CD4-positive, alpha-beta memory T cell (primary cell): Measurements from ENCODE around the gene PSAPL1. TPM values are rescaled to one million over a fixed set of nuclear protein-coding genes. Genes with fewer than 3 reads are reported as not detected.

Experiments used
- CTCF ChIA-PET: fragments of 350-600 bp; sonication (Branson Sonifier 250); formaldehyde crosslinking; loops from one replicate; lab custom pipeline; 2021; ENCODE audit warnings: inconsistent platforms; ENCODE audit not compliant: partially characterized antibody; lab: Charles Lee
- POLR2A ChIA-PET: fragments of 350-600 bp; sonication (Branson Sonifier 250); formaldehyde crosslinking; loops from one replicate; lab custom pipeline; 2021; ENCODE audit not compliant: partially characterized antibody; lab: Charles Lee
- DNase-seq, 5 donors: peaks; one replicate each; pipeline versions ENCODE4 v3.0.0 to v3.0.0-alpha.2; 2020 to 2022; ENCODE audit warnings: mixed read lengths in 1 of 5
- H3K27ac ChIP-seq: one replicate; pipeline ENCODE4 v1.7.0; 2013; ENCODE audit warnings: low read depth, low read length
- H3K27me3 ChIP-seq: 2 replicates; pipeline ENCODE4 v1.7.0; 2013; ENCODE audit warnings: mild to moderate bottlenecking, low read length, moderate library complexity; ENCODE audit not compliant: insufficient read depth
- H3K36me3 ChIP-seq: 2 replicates; pipeline ENCODE4 v1.7.0; 2013; ENCODE audit warnings: mild to moderate bottlenecking, low read length, moderate library complexity; ENCODE audit not compliant: insufficient read depth
- H3K4me1 ChIP-seq: 2 replicates; pipeline ENCODE4 v1.7.0; 2013; ENCODE audit warnings: mild to moderate bottlenecking, low read length, moderate library complexity; ENCODE audit not compliant: insufficient read depth
- H3K4me3 ChIP-seq, 2 donors: one replicate each; pipeline ENCODE4 v1.7.0; 2013; ENCODE audit warnings: low read length in 2 of 2, mild to moderate bottlenecking in 1 of 2
- H3K9me3 ChIP-seq, 2 donors: one replicate each; pipeline ENCODE4 v1.7.0; 2013; ENCODE audit warnings: low read length in 2 of 2, control low read depth in 1 of 2; ENCODE audit not compliant: control insufficient read depth in 1 of 2
- H3K27ac Mint-ChIP-seq, 7 donors: one replicate each; pipeline ENCODE4 v1.8.0; 2020 to 2021; ENCODE audit warnings: mixed read lengths in 7 of 7, mild to moderate bottlenecking in 6 of 7, inconsistent platforms in 3 of 7, moderate library complexity in 3 of 7
- H3K27me3 Mint-ChIP-seq, 2 donors: one replicate each; pipeline ENCODE4 v1.8.0; 2020 to 2021; ENCODE audit warnings: mixed read lengths in 2 of 2
- H3K36me3 Mint-ChIP-seq, 2 donors: one replicate each; pipeline ENCODE4 v1.8.0; 2020 to 2021; ENCODE audit warnings: mixed read lengths in 2 of 2, inconsistent platforms in 1 of 2, mild to moderate bottlenecking in 1 of 2
- H3K4me1 Mint-ChIP-seq, 4 donors: one replicate each; pipeline ENCODE4 v1.8.0; 2020 to 2021; ENCODE audit warnings: mixed read lengths in 4 of 4, mild to moderate bottlenecking in 1 of 4
- H3K4me3 Mint-ChIP-seq, 8 donors: one replicate each; pipeline ENCODE4 v1.8.0; 2020 to 2021; ENCODE audit warnings: mixed read lengths in 8 of 8, mild to moderate bottlenecking in 7 of 8, moderate library complexity in 6 of 8, inconsistent platforms in 3 of 8
- H3K9me3 Mint-ChIP-seq, 8 donors: one replicate each; pipeline ENCODE4 v1.8.0; 2020 to 2021; ENCODE audit warnings: mixed read lengths in 8 of 8, mild to moderate bottlenecking in 5 of 8, inconsistent platforms in 3 of 8, moderate library complexity in 1 of 8
- intact Hi-C: fragments of 100-400 bp; cut with micrococcal nuclease; formaldehyde crosslinking; loops from one replicate; pipeline ENCODE4 v1.15.1; 2023
- polyA plus RNA-seq, 2 donors: library from polyadenylated mRNA; unstranded; fragments of 300-500 nt; fragmentation: Illumina TruSeq; gene quantifications; one replicate each; pipeline ENCODE4 v1.2.3, GENCODE V29; 2021
- total RNA-seq, 2 experiments: library from RNA; stranded (reverse); gene quantifications; one replicate each; pipeline ENCODE4 v1.2.3, GENCODE V29; 2021

The PSAPL1 gene
- not detected for total RNA-seq
- not detected for polyA plus RNA-seq

DNA sequence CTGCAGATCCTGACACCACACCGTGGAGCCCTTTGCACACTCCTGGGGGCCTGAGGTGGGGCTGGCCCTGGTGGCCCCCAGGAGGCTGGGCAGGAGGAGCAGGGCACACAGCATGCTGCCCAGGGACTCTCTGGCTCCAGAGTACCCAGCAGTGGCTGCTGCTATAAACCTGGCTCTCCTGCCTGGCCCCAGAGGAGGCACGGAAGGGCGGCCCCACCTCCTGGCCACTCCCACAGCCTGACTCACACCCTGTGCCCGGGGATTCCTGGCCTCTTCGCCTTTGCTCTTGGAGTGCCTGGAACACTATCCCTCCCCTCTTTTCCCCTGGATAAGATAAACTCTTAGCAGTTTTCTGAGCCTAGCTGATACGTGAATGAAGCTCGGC lies at the start of gene PSAPL1:
TSS of gene PSAPL1 (minus strand) at position 165 of the 385 bp plus-strand sequence. CDS start at position 114, 51 bp downstream.
- no peak within 1 kb of the TSS for H3K27ac Mint-ChIP-seq
- Histone ChIP-seq H3K9me3 (no peaks in the 10 kb centered on the region), H3K4me3 (no peak within 1 kb of the TSS), H3K4me1 (no peaks in the 10 kb centered on the region), H3K27ac (no peak within 1 kb of the TSS), H3K36me3 (no peaks in the 10 kb centered on the region), H3K27me3 (no peaks in the 10 kb centered on the region)
- peaks cover 0 to 1% (median 0%) of the 10 kb centered on the region in 4 donors for H3K4me1 Mint-ChIP-seq
- H3K27me3 Mint-ChIP-seq = peaks cover 0 to 5% of the 10 kb centered on the region in 2 donors
- no peaks in the 10 kb centered on the region for H3K9me3 Mint-ChIP-seq
- peak within 1 kb of the TSS in 1 of 8 donors; percentile 2 for H3K4me3 Mint-ChIP-seq
- DNase-seq = no peak
- POLR2A ChIA-PET = no interaction called here
- intact Hi-C loops = no loop called here
- H3K36me3 Mint-ChIP-seq = no peaks in the 10 kb centered on the region
- CTCF ChIA-PET = no interaction called here

DNA sequence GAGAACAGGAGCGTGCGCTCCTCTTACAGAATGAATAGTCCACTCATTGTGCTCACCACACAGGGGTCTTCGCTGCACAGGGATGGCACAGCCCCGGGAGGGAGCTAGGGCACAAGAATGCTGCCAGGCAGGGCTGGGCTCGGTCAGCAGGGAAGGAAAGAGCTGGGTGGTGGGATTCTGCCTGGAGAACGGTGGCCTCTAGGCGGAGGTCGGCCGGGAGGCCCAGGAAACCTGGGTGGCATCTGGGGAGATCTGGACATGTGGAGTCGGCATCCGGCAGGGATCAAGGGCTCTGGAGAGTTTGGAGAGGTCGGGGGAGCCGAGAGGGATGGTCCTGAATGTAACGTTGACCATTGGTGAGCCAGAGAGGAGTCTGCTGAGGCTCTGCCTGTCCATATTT lies 46.5 kb upstream of the PSAPL1 start:
- Mint-ChIP-seq H3K27ac (no peak overlapping the region), H3K9me3 (peaks cover 0 to 1% (median 0%) of the 10 kb centered on the region in 8 donors), H3K4me3 (no peak overlapping the region), H3K4me1 (no peaks in the 10 kb centered on the region), H3K27me3 (peaks cover 0 to 11% of the 10 kb centered on the region in 2 donors), H3K36me3 (no peaks in the 10 kb centered on the region)
- ChIA-PET POLR2A (no interaction called here), CTCF (no interaction called here)
- H3K36me3 ChIP-seq = no peaks in the 10 kb centered on the region
- H3K27ac ChIP-seq = no peak overlapping the region
- intact Hi-C loops = no loop called here
- DNase-seq = no peak
- H3K4me1 ChIP-seq = no peaks in the 10 kb centered on the region
- H3K9me3 ChIP-seq = no peaks in the 10 kb centered on the region
- no peak overlapping the region for H3K4me3 ChIP-seq
- H3K27me3 ChIP-seq = no peaks in the 10 kb centered on the region

DNA sequence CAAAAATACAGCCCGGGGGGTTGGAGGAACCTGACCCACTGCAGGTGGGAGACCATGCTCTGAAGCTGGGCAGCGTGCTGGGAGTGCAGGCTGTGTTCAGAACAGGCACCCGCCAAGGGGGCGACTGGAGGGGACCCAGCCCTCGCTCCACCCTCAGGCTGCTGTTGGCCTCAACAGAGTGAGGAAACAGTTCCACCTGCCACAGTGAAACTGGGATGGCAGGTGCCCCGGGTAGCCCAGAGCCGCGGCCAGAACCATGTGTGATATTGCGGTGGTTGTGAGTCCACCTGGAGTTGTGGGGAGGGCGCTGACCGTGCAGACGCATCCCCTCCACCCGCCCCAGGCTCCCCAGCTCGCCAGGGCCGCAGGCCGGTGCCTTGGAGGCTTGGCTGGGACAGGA lies 45.7 kb upstream of the PSAPL1 start:
- Histone ChIP-seq H3K4me1 (no peaks in the 10 kb centered on the region), H3K27me3 (no peaks in the 10 kb centered on the region), H3K4me3 (no peak overlapping the region), H3K36me3 (no peaks in the 10 kb centered on the region), H3K9me3 (no peaks in the 10 kb centered on the region), H3K27ac (no peak overlapping the region)
- CTCF ChIA-PET = no interaction called here
- intact Hi-C loops = no loop called here
- Mint-ChIP-seq H3K27ac (no peak overlapping the region), H3K9me3 (peaks cover 0 to 1% (median 0%) of the 10 kb centered on the region in 8 donors), H3K4me3 (no peak overlapping the region), H3K36me3 (no peaks in the 10 kb centered on the region), H3K4me1 (no peaks in the 10 kb centered on the region), H3K27me3 (peaks cover 0 to 13% of the 10 kb centered on the region in 2 donors)
- no peak for DNase-seq
- POLR2A ChIA-PET = no interaction called here

- Histone ChIP-seq H3K4me3 (no peak overlapping the region), H3K27me3 (no peaks in the 10 kb centered on the region), H3K27ac (no peak overlapping the region), H3K36me3 (no peaks in the 10 kb centered on the region), H3K9me3 (no peaks in the 10 kb centered on the region), H3K4me1 (no peaks in the 10 kb centered on the region)
- no peak overlapping the region for H3K27ac Mint-ChIP-seq
- H3K4me1 Mint-ChIP-seq = no peaks in the 10 kb centered on the region
- intact Hi-C loops = no loop called here
- H3K4me3 Mint-ChIP-seq = no peak overlapping the region
- no peak for DNase-seq
- H3K36me3 Mint-ChIP-seq = no peaks in the 10 kb centered on the region
- H3K27me3 Mint-ChIP-seq = peaks cover 0 to 6% of the 10 kb centered on the region in 2 donors
- peaks cover 0 to 1% (median 0%) of the 10 kb centered on the region in 8 donors for H3K9me3 Mint-ChIP-seq
- ChIA-PET POLR2A (no interaction called here), CTCF (no interaction called here)
Measured at GRCh38 chr4:7478665-7479064, 43.9 kb upstream of the PSAPL1 start.

DNA sequence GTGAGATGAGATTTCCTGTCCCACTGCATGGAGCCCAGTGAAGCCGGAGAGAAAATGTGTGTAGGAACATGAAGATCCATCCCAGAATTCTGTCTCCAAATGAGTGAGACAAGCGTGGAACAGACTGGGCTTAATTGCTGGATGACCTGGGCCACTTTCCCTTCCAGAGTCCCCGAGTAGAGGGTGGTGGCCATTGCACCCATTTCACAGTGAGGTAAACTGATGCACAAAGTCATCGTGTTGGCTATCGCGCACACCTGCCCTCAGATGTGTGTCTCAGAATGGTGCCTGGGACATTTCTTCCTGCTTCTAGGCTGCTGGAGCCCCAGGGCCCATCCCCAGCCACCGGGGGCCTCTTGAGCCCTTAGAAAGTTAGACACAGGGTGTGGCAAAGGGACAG lies 43.0 kb upstream of the PSAPL1 start:
- Mint-ChIP-seq H3K4me3 (no peak overlapping the region), H3K9me3 (peaks cover 0 to 1% (median 0%) of the 10 kb centered on the region in 8 donors), H3K4me1 (no peaks in the 10 kb centered on the region), H3K36me3 (no peaks in the 10 kb centered on the region), H3K27ac (no peak overlapping the region), H3K27me3 (peaks cover 2 to 10% of the 10 kb centered on the region in 2 donors)
- intact Hi-C loops = no loop called here
- H3K4me1 ChIP-seq = no peaks in the 10 kb centered on the region
- no peak overlapping the region for H3K4me3 ChIP-seq
- H3K27me3 ChIP-seq = no peaks in the 10 kb centered on the region
- H3K9me3 ChIP-seq = no peaks in the 10 kb centered on the region
- ChIA-PET POLR2A (no interaction called here), CTCF (no interaction called here)
- H3K27ac ChIP-seq = no peak overlapping the region
- no peaks in the 10 kb centered on the region for H3K36me3 ChIP-seq
- DNase-seq = no peak

GRCh38 chr4:7476820-7477219 lies 42.1 kb upstream of the PSAPL1 start:
- peaks cover 0 to 1% (median 0%) of the 10 kb centered on the region in 8 donors for H3K9me3 Mint-ChIP-seq
- intact Hi-C loops = no loop called here
- POLR2A ChIA-PET = no interaction called here
- no peaks in the 10 kb centered on the region for H3K4me1 Mint-ChIP-seq
- Histone ChIP-seq H3K27me3 (no peaks in the 10 kb centered on the region), H3K27ac (no peak overlapping the region), H3K4me1 (no peaks in the 10 kb centered on the region), H3K4me3 (no peak overlapping the region), H3K36me3 (no peaks in the 10 kb centered on the region), H3K9me3 (no peaks in the 10 kb centered on the region)
- H3K27ac Mint-ChIP-seq = no peak overlapping the region
- H3K4me3 Mint-ChIP-seq = no peak overlapping the region
- no peak for DNase-seq
- no peaks in the 10 kb centered on the region for H3K36me3 Mint-ChIP-seq
- peaks cover 7 to 16% of the 10 kb centered on the region in 2 donors for H3K27me3 Mint-ChIP-seq
- CTCF ChIA-PET = no interaction called here

DNA sequence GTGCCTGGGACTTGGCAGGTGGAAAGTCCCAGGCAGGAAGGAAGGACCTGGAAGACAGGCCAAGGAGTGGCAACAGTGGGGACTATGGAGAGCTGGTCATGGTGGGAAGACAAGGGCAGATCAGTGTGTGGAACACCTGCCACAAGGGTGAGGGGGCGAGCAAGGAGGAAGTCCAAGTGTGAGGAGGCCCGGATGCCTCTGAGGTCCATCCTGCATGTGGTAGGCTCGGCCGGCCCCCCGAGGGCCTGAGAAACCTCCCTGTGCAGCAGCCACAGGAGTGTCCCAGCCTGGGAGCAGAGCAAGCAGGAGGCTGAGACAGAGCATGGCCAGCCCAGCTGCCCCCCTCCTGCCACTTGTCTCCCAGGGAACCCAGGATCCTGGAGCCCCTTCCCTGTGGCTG lies 40.5 kb upstream of the PSAPL1 start:
- CTCF ChIA-PET = no interaction called here

GRCh38 chr4:7474320-7474719 lies 39.6 kb upstream of the PSAPL1 start:
- Mint-ChIP-seq H3K27ac (no peak overlapping the region), H3K36me3 (no peaks in the 10 kb centered on the region), H3K4me1 (no peaks in the 10 kb centered on the region), H3K9me3 (no peaks in the 10 kb centered on the region), H3K4me3 (no peak overlapping the region), H3K27me3 (peaks cover 7 to 25% of the 10 kb centered on the region in 2 donors)
- no peak for DNase-seq
- Histone ChIP-seq H3K36me3 (no peaks in the 10 kb centered on the region), H3K9me3 (no peaks in the 10 kb centered on the region), H3K27me3 (no peaks in the 10 kb centered on the region), H3K27ac (no peak overlapping the region), H3K4me1 (no peaks in the 10 kb centered on the region), H3K4me3 (no peak overlapping the region)
- intact Hi-C loops = no loop called here
- ChIA-PET CTCF (no interaction called here), POLR2A (no interaction called here)

More for the DNA sequence above, 40.5 kb upstream of the PSAPL1 start:
- POLR2A ChIA-PET = no interaction called here
- Histone ChIP-seq H3K27ac (no peak overlapping the region), H3K9me3 (no peaks in the 10 kb centered on the region), H3K4me3 (no peak overlapping the region), H3K4me1 (no peaks in the 10 kb centered on the region), H3K27me3 (no peaks in the 10 kb centered on the region), H3K36me3 (no peaks in the 10 kb centered on the region)
- Mint-ChIP-seq H3K9me3 (peaks cover 0 to 1% (median 0%) of the 10 kb centered on the region in 8 donors), H3K4me1 (no peaks in the 10 kb centered on the region), H3K27ac (peak overlapping the region in 1 of 7 donors; percentile 68), H3K4me3 (no peak overlapping the region), H3K27me3 (peaks cover 7 to 23% of the 10 kb centered on the region in 2 donors), H3K36me3 (no peaks in the 10 kb centered on the region)
- intact Hi-C loops = no loop called here
- DNase-seq = no peak
